ENCODE results near the gene MELTF.
A peak's percentile ranks its signal among the peaks of the same experiment; 100 is the strongest.
"Not testable (repeated sequence)": the region's sequence is repeated elsewhere in the genome, so short reads cannot be mapped to it uniquely, and the experiment has no call there.

The MELTF gene

DNA sequence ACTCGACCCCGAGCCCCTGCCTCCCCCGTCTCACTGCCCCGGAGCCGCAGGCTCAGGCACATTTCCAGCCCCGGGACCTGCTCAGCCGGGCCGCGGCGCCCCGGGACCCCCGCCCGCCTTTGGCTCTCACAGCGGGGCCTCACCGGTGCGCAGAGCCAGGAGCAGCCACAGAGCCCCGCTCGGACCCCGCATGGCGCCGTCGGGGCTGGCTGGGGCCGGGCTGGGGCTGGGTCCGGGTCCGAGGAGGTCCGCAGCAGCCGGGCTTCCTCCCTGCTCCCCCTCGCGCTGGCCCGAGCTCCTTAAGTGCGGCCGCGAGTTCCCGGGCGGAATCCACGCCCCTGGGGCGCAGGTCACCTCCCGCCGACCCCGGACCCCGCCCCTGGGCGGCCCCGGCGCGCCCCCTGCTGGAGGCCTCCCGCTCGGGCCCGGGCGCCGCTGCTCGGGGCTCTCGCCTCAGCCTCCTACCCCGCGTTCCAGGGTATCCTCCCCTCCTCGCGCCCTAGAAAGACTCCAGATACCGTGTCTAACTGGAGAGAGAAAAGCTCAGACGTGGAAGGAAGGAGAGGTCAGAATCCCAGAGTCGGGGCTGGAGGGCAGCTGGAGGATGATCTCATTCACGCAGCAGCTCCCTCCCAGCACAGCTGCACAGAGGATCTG is at the start of gene MELTF:
MELTF (minus strand) TSS at position 307 of the 657 bp plus-strand sequence; CDS start at position 192, 115 bp downstream.
- peak; percentile 19 for DNase-seq (ENCODE audit: low read depth)

- DNase-seq (ENCODE audit: low read depth) = no peak
These were observed 46.8 kb upstream of the MELTF start for GRCh38 chr3:197076415-197076814.

DNA sequence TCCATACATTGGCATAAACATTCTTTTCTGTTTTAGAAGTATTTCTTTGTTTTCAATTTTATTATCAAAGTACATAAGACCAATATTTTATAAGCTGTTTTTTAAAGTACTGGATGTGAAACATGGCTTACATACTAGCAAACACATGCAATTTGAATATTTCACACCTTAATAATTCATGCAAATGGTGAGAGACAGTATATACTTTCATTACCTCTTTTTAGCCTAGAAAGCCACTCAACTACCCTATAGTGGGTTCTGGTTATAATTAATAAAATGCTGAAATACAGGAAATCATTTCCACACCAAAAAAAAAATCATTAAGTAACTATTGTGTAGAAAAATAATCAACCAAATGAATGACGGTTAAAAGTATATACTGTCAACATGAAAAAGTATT is 38.5 kb upstream of the MELTF start:
- DNase-seq (ENCODE audit: low read depth) = no peak

DNA sequence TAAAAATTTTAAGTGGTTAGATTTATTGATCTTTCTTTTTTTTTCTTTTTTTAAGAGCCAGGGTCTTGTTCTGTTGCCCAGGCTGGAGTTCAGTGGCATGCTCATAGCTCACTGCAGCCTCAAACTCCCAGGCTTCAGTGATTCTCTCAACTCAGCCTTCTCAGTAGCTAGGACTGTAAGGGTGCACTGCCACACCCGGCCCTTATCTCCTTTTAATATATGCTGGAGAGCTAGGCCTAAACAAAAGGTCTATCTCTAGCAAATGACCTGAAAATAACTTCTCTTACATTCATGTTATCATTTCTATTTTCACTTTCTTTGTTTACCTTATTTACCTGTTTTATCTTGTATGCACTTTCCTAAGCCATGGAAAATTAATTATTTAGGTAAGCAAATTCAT is 35.2 kb upstream of the MELTF start:
- DNase-seq (ENCODE audit: low read depth) = no peak

GRCh38 chr3:197062446-197062845 is 32.8 kb upstream of the MELTF start:
- DNase-seq (ENCODE audit: low read depth) = no peak

- not testable (repeated sequence) for DNase-seq (ENCODE audit: low read depth)
These were observed 22.0 kb upstream of the MELTF start for GRCh38 chr3:197051637-197052036.

DNA sequence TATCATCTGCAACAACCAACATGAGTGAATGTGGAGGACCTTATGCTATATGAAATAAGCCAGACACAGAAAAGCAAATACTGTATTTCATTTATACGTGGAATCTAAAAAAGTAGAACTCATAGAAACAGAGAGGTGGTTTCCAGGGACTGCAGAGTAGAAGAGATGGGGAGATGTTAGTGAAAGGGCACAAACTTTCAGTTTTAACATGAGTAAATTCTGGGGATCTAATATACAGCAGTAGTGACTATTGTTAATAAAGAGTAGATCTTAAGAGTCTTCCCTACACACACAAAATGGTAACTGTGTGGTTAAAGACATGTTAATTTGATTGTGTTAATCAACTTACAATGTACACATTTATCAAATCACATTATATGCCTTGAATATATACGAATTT is 20.9 kb upstream of the MELTF start:
- no peak for DNase-seq (ENCODE audit: low read depth)

DNA sequence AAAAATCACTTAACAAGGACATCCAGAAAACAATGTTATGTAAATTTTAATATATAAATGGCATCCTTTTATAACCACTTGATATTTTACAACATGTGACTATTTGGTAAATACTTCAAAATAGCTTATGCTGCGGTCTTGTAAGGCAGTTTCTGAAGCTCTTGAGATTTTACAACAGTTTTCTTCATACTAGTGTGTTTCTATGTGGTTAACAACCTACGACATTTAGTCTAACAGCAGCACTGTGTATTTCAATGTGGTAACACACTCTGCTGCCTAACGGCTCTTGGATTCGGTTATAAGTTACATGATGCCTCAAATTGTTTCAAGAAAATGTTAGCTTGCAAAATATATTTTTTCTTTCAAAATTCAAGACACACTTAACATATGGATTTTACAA is 12.9 kb upstream of the MELTF start:
- no peak for DNase-seq (ENCODE audit: low read depth)

DNA sequence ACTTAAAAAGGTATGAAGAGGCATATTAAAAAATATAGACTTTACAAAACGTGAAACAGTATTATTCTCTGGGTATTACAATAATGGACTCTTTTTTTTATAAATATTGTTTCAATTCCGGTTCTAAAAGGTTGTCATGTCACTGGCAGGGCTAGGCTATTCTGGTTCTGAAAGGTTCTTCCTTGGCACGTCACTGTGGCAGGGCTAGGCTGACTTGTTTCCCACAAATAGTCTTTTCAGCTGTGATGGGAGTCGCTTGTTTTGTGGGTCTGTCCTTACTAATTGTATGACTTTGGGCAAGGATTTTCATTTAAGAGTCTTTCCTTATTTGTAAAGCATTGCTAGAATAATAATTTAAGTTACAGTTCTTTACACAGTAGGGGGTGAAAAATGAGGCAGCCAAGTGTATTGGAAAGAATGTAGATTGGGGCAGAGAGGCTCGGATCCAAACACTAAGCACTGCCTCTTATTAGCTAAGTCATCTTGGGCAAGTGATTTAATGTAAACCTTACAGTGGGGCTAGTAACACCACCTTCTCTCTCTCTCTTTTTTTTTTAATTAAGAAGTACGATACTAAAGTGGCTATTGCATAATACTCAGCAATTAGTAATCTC is 12.4 kb upstream of the MELTF start:
- no peak for DNase-seq (ENCODE audit: low read depth)

GRCh38 chr3:197040658-197041057 is 11.0 kb upstream of the MELTF start:
- no peak for DNase-seq (ENCODE audit: low read depth)

GRCh38 chr3:197038679-197039462 is 9.3 kb upstream of the MELTF start:
- no peak for DNase-seq (ENCODE audit: low read depth)

- no peak for DNase-seq (ENCODE audit: low read depth)
These were observed 6.0 kb upstream of the MELTF start for GRCh38 chr3:197035577-197035976.

DNA sequence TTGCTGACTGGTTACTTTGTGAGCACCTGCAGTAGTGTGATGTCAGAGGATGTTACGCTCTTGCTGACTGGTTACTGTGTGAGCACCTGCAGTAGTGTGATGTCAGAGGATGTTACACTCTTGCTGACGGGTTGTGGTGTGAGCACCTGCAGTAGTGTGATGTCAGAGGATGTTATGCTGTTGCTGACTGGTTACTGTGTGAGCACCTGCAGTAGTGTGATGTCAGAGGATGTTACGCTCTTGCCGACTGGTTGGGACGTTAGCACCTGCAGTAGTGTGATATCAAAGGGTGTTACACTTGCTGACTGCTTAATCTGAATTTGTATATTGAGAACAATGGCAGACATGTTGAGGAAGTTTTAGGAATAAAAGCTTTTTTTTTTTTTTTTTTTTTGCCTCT is 5.2 kb upstream of the MELTF start:
- DNase-seq (ENCODE audit: low read depth) = not testable (repeated sequence)

DNA sequence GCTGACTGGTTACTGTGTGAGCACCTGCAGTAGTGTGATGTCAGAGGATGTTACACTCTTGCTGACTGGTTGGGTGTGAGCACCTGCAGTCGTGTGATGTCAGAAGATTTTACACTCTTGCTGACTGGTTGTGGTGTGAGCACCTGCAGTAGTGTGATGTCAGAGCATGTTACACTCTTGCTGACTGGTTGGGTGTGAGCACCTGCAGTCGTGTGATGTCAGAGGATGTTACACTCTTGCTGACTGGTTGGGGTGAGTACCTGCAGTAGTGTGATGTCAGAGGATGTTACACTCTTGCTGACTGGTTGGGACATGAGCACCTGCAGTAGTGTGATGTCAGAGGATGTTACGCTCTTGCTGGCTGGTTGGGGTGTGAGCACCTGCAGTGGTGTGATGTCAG is 4.1 kb upstream of the MELTF start:
- DNase-seq (ENCODE audit: low read depth) = not testable (repeated sequence)

DNA sequence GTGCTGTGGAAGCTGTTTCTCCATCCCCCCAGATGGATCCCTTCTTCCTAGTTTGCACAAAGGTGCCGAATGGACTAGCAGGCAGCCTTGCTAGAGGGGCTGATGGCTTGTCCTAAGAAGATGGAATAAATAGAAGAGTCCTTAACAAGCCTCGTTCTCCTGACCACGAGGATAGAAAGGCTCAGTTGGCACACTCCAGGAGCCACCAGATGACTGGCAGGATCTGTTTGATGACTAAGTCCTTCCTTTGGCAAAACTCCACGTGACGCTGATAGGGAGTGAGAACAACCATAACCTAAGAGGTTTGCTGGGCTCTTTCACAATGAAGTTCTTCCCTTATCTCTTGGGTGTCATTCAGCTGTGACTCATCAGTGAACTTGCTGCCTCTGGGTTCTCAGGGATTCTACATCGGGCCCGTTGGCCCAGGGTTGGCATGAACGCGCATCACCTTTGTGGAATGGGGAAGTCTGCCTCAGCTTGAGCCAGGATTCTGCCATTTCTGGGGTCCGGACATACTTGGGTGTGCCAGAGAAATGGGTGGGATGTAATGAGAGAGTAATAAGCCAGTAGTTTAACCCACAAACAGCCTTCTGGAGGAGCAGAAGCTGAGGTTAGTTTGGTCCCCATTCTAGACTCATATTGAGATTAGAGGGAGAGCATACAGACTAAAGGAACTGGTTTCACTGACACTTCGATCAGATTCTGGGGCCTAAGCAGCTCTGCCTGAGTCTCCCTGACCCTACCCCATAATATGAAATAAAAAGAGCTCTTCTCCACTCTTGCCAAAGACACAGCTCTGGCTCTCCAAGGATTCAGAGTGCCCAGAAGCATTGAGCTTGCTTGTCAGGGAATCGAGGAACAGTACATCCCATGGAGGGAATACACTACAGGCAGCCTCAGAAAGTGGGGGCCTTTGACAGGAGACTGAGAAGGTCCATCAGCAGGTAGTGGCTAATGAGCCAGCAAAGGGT is 2.0 kb upstream of the MELTF start:
- DNase-seq (ENCODE audit: low read depth) = peak; percentile 97

GRCh38 chr3:197030379-197031314 is 1.0 kb upstream of the MELTF start:
- DNase-seq (ENCODE audit: low read depth) = no peak

DNA sequence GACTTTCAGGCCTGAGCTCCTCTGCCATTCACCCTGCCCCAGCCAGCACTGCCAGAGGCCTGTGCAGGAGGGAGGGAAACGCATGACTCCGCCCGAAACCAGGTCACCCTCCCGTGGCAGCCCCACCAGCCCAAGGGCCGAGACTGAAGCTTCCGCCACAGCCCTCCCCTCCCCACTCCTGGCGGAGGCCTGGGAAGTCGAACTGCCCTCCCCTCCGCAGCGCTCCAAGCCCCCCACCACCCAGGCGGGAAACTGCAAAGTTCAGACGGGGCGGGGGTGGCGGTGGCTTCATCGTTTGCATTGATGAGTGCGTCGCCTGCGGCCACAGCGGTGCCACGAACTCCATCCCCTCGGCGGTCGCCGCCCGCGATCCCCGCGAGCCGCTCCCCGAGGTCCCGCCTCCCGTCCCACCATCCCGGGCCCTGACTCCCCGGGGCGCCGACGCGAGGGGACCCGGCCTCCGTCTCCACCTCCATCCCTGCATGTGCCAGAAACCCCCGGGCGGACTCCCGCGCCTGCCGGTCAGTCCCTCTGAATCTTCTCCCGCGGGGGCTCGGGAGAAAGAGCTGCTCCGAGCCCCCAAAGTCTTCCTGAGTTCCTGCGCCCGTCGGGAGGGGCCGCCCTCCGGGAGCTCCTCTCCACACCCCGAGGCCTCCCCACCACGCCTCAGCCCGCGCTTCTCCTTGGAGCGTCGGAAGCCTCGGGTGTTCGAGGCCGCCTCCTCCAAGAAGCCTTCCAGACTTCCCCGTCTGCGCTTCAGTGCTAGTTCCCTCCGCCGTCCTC is 698 bp downstream of the MELTF start:
- no peak for DNase-seq (ENCODE audit: low read depth)

GRCh38 chr3:197027896-197028727 is 1.5 kb downstream of the MELTF start:
- DNase-seq (ENCODE audit: low read depth) = no peak

All from stromal cell of bone marrow (primary cell).